K562 (cell line): ENCODE data around the gene SMCP. TPM values are rescaled to one million over a fixed set of nuclear protein-coding genes. Genes with fewer than 3 reads are reported as not detected.

Experiments
- CEBPG ChIP-seq, 3 experiments: fragments of 200-800 bp in 1 of 3; sonication (Bioruptor generic) in 1 of 3; sonication (generic) in 1 of 3; formaldehyde crosslinking in 1 of 3; IDR thresholded peaks in 2 of 3; conservative IDR thresholded peaks in 1 of 3; 2 replicates each; pipeline versions ENCODE4 v1.6.1 to v1.8.0; 2016 to 2022; ENCODE audit warnings: missing compliant biosample characterization in 2 of 3, missing genetic modification characterization in 2 of 3, mild to moderate bottlenecking in 1 of 3, missing genetic modification reagents in 1 of 3
- FOXA1 ChIP-seq: fragments of 450-650 bp; IDR thresholded peaks from 2 replicates; pipeline ENCODE4 v1.6.1; 2016; ENCODE audit warnings: mild to moderate bottlenecking, borderline replicate concordance
- NR2F6 ChIP-seq: fragments of 450-650 bp; formaldehyde crosslinking; IDR thresholded peaks from 2 replicates; pipeline ENCODE4 v1.4.0; 2020; ENCODE audit warnings: mild to moderate bottlenecking
- RAD21 ChIP-seq, 2 experiments: fragments of 250-450 bp in 1 of 2; fragments of 450-650 bp in 1 of 2; sonication (Bioruptor Pico) in 1 of 2; formaldehyde crosslinking in 1 of 2; IDR thresholded peaks in 1 of 2; conservative IDR thresholded peaks in 1 of 2; 2 replicates each; pipeline versions ENCODE4 v1.4.0 to v1.8.0; 2020 to 2022; ENCODE audit warnings: mild to moderate bottlenecking in 2 of 2, moderate library complexity in 1 of 2
- SMC3 ChIP-seq: conservative IDR thresholded peaks from 2 replicates; pipeline ENCODE4 v1.6.1; 2011; ENCODE audit warnings: low read depth, low read length, improper control_type of control experiment; ENCODE audit not compliant: insufficient read depth
- STAT5A ChIP-seq: IDR thresholded peaks from 2 replicates; pipeline ENCODE4 v1.6.1; 2012; ENCODE audit warnings: low read length, inconsistent platforms, borderline replicate concordance
- U2AF2 ChIP-seq: fragments of 200-400 bp; formaldehyde crosslinking; optimal IDR thresholded peaks from 2 replicates; pipeline ENCODE3; 2017; ENCODE audit warnings: low read depth, mild to moderate bottlenecking, low read length
- ZNF23 ChIP-seq: fragments of 250-450 bp; sonication (Bioruptor Pico); IDR thresholded peaks from 2 replicates; pipeline ENCODE4 v1.4.0; 2020; ENCODE audit warnings: mild to moderate bottlenecking
- ZNF785 ChIP-seq: fragments of 250-450 bp; sonication (Bioruptor Pico); IDR thresholded peaks from 2 replicates; pipeline ENCODE4 v1.4.0; 2020; ENCODE audit warnings: mild to moderate bottlenecking
- polyA plus RNA-seq, 8 experiments: library from polyadenylated mRNA; depleted of rRNA in 4 of 8; stranded (reverse) in 5 of 8; unstranded in 3 of 8; fragments of >200 nt; fragmentation: Nextera tagmentation in 2 of 8; fragmentation: Illumina TruSeq in 1 of 8; extraction: Ambion mirVana in 2 of 8; extraction: Trizol in 1 of 8; gene quantifications; 2 replicates each; pipeline versions ENCODE4 v1.2.1 to v1.2.3, GENCODE V29; 2011 to 2014; ENCODE audit warnings: inconsistent platforms in 1 of 8, missing spikeins in 1 of 8
- total RNA-seq, 7 experiments: library from RNA; depleted of rRNA in 6 of 7; stranded (reverse); fragments of >200 nt in 6 of 7; fragmentation: Illumina TruSeq in 2 of 7; extraction: Trizol in 2 of 7; gene quantifications; 2 replicates each; pipeline versions ENCODE4 v1.2.1 to v1.2.3, GENCODE V29; 2011 to 2021; ENCODE audit warnings: low replicate concordance in 1 of 7
- TF ChIP-seq, protein P1 (sequence below), 2 experiments: fragments of 450-650 bp in 1 of 2; sonication (generic) in 1 of 2; formaldehyde crosslinking in 1 of 2; IDR thresholded peaks; 2 replicates each; pipeline versions ENCODE4 v1.7.1 to v1.9.0; 2016 to 2022; ENCODE audit warnings: inconsistent platforms in 1 of 2, mild to moderate bottlenecking in 1 of 2, missing genetic modification reagents in 1 of 2

SMCP gene
- total and polyA plus RNA-seq, 9 of the 15 experiments (the other 6 are each of a cell fraction or from before 2014, with no cell fraction given) = not detected

DNA sequence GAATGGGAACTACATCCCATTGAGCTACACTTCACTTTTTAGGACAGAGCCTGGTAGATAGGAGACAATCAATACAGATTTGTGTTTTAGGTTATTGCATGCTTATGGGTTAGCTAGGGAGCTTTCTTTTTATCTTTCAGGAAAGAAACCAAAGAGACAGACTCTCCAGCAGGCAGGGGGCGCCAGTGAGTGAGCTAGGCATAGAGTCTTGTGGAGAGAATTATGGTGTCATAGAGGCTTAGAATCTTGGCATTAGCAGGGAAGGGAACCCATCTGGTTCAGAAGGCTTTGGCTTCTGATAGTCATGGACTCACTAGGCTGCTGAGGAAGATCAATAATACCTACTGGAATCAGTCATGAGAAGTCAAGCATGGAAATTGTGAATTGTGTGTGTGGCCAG lies at the start of gene SMCP (continued):
- TF ChIP-seq, protein P1, sequence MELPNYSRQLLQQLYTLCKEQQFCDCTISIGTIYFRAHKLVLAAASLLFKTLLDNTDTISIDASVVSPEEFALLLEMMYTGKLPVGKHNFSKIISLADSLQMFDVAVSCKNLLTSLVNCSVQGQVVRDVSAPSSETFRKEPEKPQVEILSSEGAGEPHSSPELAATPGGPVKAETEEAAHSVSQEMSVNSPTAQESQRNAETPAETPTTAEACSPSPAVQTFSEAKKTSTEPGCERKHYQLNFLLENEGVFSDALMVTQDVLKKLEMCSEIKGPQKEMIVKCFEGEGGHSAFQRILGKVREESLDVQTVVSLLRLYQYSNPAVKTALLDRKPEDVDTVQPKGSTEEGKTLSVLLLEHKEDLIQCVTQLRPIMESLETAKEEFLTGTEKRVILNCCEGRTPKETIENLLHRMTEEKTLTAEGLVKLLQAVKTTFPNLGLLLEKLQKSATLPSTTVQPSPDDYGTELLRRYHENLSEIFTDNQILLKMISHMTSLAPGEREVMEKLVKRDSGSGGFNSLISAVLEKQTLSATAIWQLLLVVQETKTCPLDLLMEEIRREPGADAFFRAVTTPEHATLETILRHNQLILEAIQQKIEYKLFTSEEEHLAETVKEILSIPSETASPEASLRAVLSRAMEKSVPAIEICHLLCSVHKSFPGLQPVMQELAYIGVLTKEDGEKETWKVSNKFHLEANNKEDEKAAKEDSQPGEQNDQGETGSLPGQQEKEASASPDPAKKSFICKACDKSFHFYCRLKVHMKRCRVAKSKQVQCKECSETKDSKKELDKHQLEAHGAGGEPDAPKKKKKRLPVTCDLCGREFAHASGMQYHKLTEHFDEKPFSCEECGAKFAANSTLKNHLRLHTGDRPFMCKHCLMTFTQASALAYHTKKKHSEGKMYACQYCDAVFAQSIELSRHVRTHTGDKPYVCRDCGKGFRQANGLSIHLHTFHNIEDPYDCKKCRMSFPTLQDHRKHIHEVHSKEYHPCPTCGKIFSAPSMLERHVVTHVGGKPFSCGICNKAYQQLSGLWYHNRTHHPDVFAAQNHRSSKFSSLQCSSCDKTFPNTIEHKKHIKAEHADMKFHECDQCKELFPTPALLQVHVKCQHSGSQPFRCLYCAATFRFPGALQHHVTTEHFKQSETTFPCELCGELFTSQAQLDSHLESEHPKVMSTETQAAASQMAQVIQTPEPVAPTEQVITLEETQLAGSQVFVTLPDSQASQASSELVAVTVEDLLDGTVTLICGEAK (IDR thresholded peaks at IDR 0.05) = no peak
- TF ChIP-seq, protein P1 (CRISPR knock-in tag; IDR thresholded peaks at IDR 0.05) = no peak
- no peak for TF ChIP-seq ZNF23 (CRISPR knock-in tag)
- 0 out of 2 replicates have a peak, but pooled peaks have one; percentile 27 for TF ChIP-seq SMC3
- TF ChIP-seq ZNF785 (CRISPR knock-in tag) = no peak
- TF ChIP-seq NR2F6 (CRISPR knock-in tag) = no peak
- TF ChIP-seq CEBPG (CRISPR knock-in tag; IDR thresholded peaks at IDR 0.05) = no peak
- no peak for TF ChIP-seq CEBPG (tag; conservative IDR thresholded peaks at IDR 0.05 in 1 of 2, IDR thresholded peaks at IDR 0.05 in 1 of 2)
- TF ChIP-seq U2AF2 = no peak
- TF ChIP-seq STAT5A = no peak
- TF ChIP-seq RAD21 (CRISPR knock-in tag; conservative IDR thresholded peaks at IDR 0.05 in 1 of 2, IDR thresholded peaks at IDR 0.05 in 1 of 2) = peak in 1 of 2 experiments; percentile 33; a peak in 2 of 4 replicates
- no peak for TF ChIP-seq FOXA1
